ENCODE data around the gene IFITM2. TPM values are rescaled to one million over a fixed set of nuclear protein-coding genes. Genes with fewer than 3 reads are reported as not detected.

IFITM2 gene
- total RNA-seq, 2 donors from 2014 or later = 96.6 to 149 TPM

DNA sequence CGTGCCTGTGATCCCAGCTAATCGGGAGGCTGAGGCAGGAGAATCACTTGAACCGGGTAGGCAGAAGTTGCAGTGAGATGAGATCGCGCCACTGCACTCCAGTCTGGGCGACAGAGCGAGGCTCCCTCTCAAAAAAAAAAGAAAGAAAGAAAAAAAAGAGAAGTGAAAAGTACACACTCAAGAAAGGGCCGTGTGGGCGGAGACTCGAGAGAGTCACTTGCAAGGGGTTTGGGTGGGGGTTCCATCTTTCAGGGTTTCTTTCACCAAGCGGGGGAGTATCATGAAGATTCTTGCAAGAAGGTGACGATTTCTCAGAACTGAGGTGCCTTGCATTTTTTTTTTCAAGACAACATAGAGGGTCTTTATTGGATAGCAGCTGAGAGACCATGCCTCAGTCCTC is 4.3 kb upstream of the IFITM2 start:
- DNase-seq (ENCODE audit: low spot score) = no peak
- no peaks in the 10 kb centered on the region for H3K36me3 ChIP-seq
- TF ChIP-seq POLR2AphosphoS5 (IDR thresholded peaks at IDR 0.05) (no peak), POLR2A (IDR thresholded peaks at IDR 0.05) (no peak), CTCF (IDR thresholded peaks at IDR 0.05) (no peak)
- H3K27me3 ChIP-seq (replicated peaks; ENCODE audit: insufficient read depth) = peaks cover 12% of the 10 kb centered on the region
- no peaks in the 10 kb centered on the region for H3K4me1 ChIP-seq (replicated peaks)
- no peak overlapping the region for H3K27ac ChIP-seq
- H3K9me3 ChIP-seq = no peaks in the 10 kb centered on the region
- intact Hi-C loops (cut with DNase I) = no loop called here
- H3K4me3 ChIP-seq = no peak overlapping the region
- 93% methylated on average over 12 of the region's 12 CpGs for WGBS

DNA sequence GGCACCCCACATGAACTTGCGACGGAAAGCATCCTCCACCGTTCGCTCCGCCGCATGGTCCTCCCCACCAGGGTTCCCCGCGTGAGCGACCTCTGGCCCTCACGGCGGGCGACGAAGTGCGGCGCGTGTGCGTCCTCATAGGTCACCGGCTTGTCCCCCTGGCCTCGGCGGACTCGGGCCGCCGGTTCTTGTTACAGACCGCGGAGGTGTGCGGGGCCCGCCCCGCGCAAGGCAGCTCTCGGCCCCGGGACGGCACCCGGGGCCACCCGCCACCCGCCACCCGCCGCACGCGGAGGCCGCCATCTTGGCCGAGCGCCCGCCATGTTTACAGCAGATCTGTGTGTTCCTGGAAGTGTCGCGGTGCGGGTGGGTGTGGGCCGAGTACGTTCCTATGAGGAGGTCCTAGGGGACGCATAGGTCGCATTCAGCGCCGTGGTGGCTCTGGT is 3.5 kb upstream of the IFITM2 start:
- Histone ChIP-seq H3K9me3 (no peaks in the 10 kb centered on the region), H3K27me3 (replicated peaks; ENCODE audit: insufficient read depth) (peaks cover 10% of the 10 kb centered on the region), H3K4me3 (no peak overlapping the region), H3K4me1 (replicated peaks) (no peaks in the 10 kb centered on the region), H3K27ac (no peak overlapping the region), H3K36me3 (no peaks in the 10 kb centered on the region)
- WGBS = 92% methylated on average over 52 of the region's 52 CpGs
- TF ChIP-seq POLR2A (IDR thresholded peaks at IDR 0.05) = no peak
- no peak for TF ChIP-seq CTCF (IDR thresholded peaks at IDR 0.05)
- intact Hi-C loops (cut with DNase I) = no loop called here
- DNase-seq (ENCODE audit: low spot score) = no peak

DNA sequence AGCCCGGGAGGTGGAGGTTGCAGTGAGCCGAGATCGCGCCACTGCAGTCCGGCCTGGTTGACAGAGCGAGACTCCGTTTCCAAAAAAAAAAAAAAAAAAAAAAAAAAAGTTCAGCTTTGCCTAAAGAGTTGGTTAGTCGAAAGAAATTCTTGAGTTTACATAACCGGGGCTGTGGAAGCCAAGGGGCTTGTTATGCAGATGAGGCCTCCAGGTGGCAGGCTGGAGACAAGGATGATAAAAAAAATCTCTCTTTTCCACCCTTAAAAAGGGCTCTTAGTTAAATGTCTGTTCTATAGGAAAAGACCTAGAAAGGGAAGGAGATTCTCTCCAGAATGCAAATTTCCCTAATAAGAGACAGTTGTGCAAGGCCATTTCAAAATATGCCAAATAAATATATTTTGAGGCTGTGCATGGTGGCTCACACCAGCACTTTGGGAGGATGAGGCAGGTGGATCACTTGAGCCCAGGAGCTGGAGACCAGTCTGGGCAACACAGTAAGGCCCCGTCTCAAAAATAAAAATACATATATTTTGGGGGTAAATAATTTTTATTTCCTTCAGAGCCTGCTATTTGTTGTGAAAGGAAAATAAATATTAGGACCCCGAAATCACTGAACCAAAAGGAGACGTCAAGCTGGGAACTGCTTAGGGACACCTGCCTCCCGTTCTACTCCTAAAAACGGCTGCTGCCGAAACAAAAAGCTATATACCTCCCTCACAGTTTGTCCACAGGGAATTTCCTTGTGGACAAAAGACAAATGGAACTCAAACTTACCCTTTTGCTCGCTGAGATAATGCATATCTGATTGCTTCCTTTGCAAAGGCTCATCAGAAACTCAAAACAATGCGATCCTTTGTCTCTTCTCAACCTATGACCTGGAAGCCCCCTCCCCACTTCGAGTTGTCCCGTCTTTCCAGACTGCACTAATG is 2.4 kb upstream of the IFITM2 start:
- Histone ChIP-seq H3K27me3 (replicated peaks; ENCODE audit: insufficient read depth) (no peaks in the 10 kb centered on the region), H3K4me3 (no peak overlapping the region), H3K27ac (no peak overlapping the region), H3K4me1 (replicated peaks) (no peaks in the 10 kb centered on the region), H3K9me3 (no peaks in the 10 kb centered on the region), H3K36me3 (no peaks in the 10 kb centered on the region)
- WGBS = 37% methylated on average over 19 of the region's 19 CpGs
- DNase-seq (ENCODE audit: low spot score) = peak; percentile 69
- TF ChIP-seq POLR2AphosphoS5 (IDR thresholded peaks at IDR 0.05) = peak; percentile 64
- peak; percentile 12 to 86 (median 64) for TF ChIP-seq CTCF (IDR thresholded peaks at IDR 0.05)
- no peak for TF ChIP-seq POLR2A (IDR thresholded peaks at IDR 0.05)
- intact Hi-C loops (cut with DNase I) = loop anchor here (5.0 kb wide), 2 partner anchors 52 to 147 kb away; partner anchors contain the start of gene PTDSS2

GRCh38 chr11:305844-306211 is 1.8 kb upstream of the IFITM2 start:
- TF ChIP-seq CTCF (IDR thresholded peaks at IDR 0.05) (no peak), POLR2AphosphoS5 (IDR thresholded peaks at IDR 0.05) (no peak), POLR2A (IDR thresholded peaks at IDR 0.05) (no peak)
- whole genome bisulfite sequencing = 87% methylated on average over 10 of the region's 10 CpGs
- Histone ChIP-seq H3K27ac (peak overlapping the region in 1 of 2 donors; percentile 81), H3K4me1 (replicated peaks) (no peaks in the 10 kb centered on the region), H3K9me3 (no peaks in the 10 kb centered on the region), H3K27me3 (replicated peaks; ENCODE audit: insufficient read depth) (no peaks in the 10 kb centered on the region), H3K36me3 (no peaks in the 10 kb centered on the region), H3K4me3 (no peak overlapping the region)
- DNase-seq (ENCODE audit: low spot score) = no peak
- intact Hi-C loops (cut with DNase I) = loop anchor here (5.0 kb wide), 2 partner anchors 51 to 146 kb away; partner anchors contain the start of gene PTDSS2
